Neural progenitor cell (in vitro differentiated cells): Measurements from ENCODE around the gene ABCC9. TPM values are rescaled to one million over a fixed set of nuclear protein-coding genes. Genes with fewer than 3 reads are reported as not detected.

Experiments used
- DNase-seq: peaks from one replicate; pipeline ENCODE4 v3.0.0-alpha.2; 2016; ENCODE audit warnings: low spot score
- H2AFZ ChIP-seq: fragments of 200-600 bp; sonication (generic); replicated peaks from 2 replicates; pipeline ENCODE4 v1.6.1; 2016; ENCODE audit warnings: antibody characterized with exemption
- H3F3A ChIP-seq: fragments of 200-600 bp; sonication (generic); 2 replicates; pipeline ENCODE4 v1.6.1; 2016; ENCODE audit warnings: antibody characterized with exemption, low read depth
- H3K27ac ChIP-seq: fragments of 200-600 bp; sonication (generic); 2 replicates; pipeline ENCODE4 v1.5.1; 2016; ENCODE audit warnings: mild to moderate bottlenecking
- H3K27me3 ChIP-seq: fragments of 200-600 bp; sonication (generic); 2 replicates; pipeline ENCODE4 v1.6.1; 2016; ENCODE audit warnings: mild to moderate bottlenecking, moderate library complexity
- H3K36me3 ChIP-seq: fragments of 200-600 bp; sonication (generic); 2 replicates; pipeline ENCODE4 v1.5.1; 2016
- H3K4me1 ChIP-seq: fragments of 200-600 bp; sonication (generic); 2 replicates; pipeline ENCODE4 v1.6.1; 2016; ENCODE audit warnings: mixed run types
- H3K4me2 ChIP-seq: fragments of 200-600 bp; sonication (generic); 2 replicates; pipeline ENCODE4 v1.6.1; 2016
- H3K4me3 ChIP-seq: fragments of 200-600 bp; sonication (generic); 2 replicates; pipeline ENCODE4 v1.5.1; 2016
- H3K79me2 ChIP-seq: fragments of 200-600 bp; sonication (generic); 2 replicates; pipeline ENCODE4 v1.6.1; 2016; ENCODE audit warnings: low read depth
- H3K9ac ChIP-seq: fragments of 200-600 bp; sonication (generic); 2 replicates; pipeline ENCODE4 v1.6.1; 2016
- H3K9me3 ChIP-seq: fragments of 200-600 bp; sonication (generic); 2 replicates; pipeline ENCODE4 v1.5.1; 2016; ENCODE audit warnings: low read depth
- H4K20me1 ChIP-seq: fragments of 200-600 bp; sonication (generic); 2 replicates; pipeline ENCODE4 v1.6.1; 2016; ENCODE audit warnings: low read depth
- H3K27ac Mint-ChIP-seq: 3 replicates; pipeline ENCODE4 v1.8.0; 2021; ENCODE audit warnings: mixed read lengths
- H3K27me3 Mint-ChIP-seq: 2 replicates; pipeline ENCODE4 v1.8.0; 2022; ENCODE audit warnings: low read depth, mild to moderate bottlenecking, inconsistent platforms, moderate library complexity, mixed read lengths; ENCODE audit not compliant: insufficient read depth
- H3K36me3 Mint-ChIP-seq: 3 replicates; pipeline ENCODE4 v1.8.0; 2021; ENCODE audit warnings: mixed read lengths
- H3K4me1 Mint-ChIP-seq: 3 replicates; pipeline ENCODE4 v1.8.0; 2021; ENCODE audit warnings: mixed read lengths
- H3K4me3 Mint-ChIP-seq: 3 replicates; pipeline ENCODE4 v1.8.0; 2021; ENCODE audit warnings: mild to moderate bottlenecking, moderate library complexity, mixed read lengths
- H3K9me3 Mint-ChIP-seq: 3 replicates; pipeline ENCODE4 v1.8.0; 2020; ENCODE audit warnings: mixed read lengths
- CTCF ChIP-seq: fragments of 200-600 bp; sonication (generic); IDR thresholded peaks from 2 replicates; pipeline ENCODE4 v1.5.1; 2017; ENCODE audit warnings: antibody characterized with exemption, mild to moderate bottlenecking
- EZH2 ChIP-seq: fragments of 200-600 bp; sonication (generic); IDR thresholded peaks from 2 replicates; pipeline ENCODE4 v1.6.1; 2017; ENCODE audit warnings: antibody characterized with exemption, mild to moderate bottlenecking, moderate library complexity
- EZH2phosphoT487 ChIP-seq: fragments of 200-600 bp; sonication (generic); IDR thresholded peaks from 2 replicates; pipeline ENCODE4 v1.6.1; 2017; ENCODE audit warnings: antibody characterized with exemption
- total RNA-seq: library from RNA; depleted of rRNA; stranded (reverse); fragments of >200 nt; gene quantifications from 2 replicates; pipeline ENCODE4 v1.2.3, GENCODE V29; 2015; ENCODE audit warnings: low replicate concordance

ABCC9 gene
- total RNA-seq, 1 donor from 2014 or later = not detected

GRCh38 chr12:21769307-21769706 lies 171.9 kb downstream of the ABCC9 start:
- H3K4me2 ChIP-seq = no peak overlapping the region
- peaks cover 6% of the 10 kb centered on the region for H3F3A ChIP-seq
- no peaks in the 10 kb centered on the region for H4K20me1 ChIP-seq
- Mint-ChIP-seq H3K27me3 (peaks cover 2% of the 10 kb centered on the region), H3K36me3 (peaks cover 11% of the 10 kb centered on the region), H3K4me3 (no peak overlapping the region), H3K4me1 (peaks cover 7% of the 10 kb centered on the region), H3K27ac (no peak overlapping the region), H3K9me3 (no peaks in the 10 kb centered on the region)
- H3K9ac ChIP-seq = no peak overlapping the region
- no peak for DNase-seq
- no peaks in the 10 kb centered on the region for H3K4me1 ChIP-seq
- H3K9me3 ChIP-seq = no peaks in the 10 kb centered on the region
- H3K27me3 ChIP-seq = peaks cover 33% of the 10 kb centered on the region
- no peak overlapping the region for H3K4me3 ChIP-seq
- no peak overlapping the region for H2AFZ ChIP-seq
- TF ChIP-seq EZH2 (no peak), EZH2phosphoT487 (no peak), CTCF (no peak)
- no peak overlapping the region for H3K27ac ChIP-seq
- no peaks in the 10 kb centered on the region for H3K79me2 ChIP-seq
- H3K36me3 ChIP-seq = no peaks in the 10 kb centered on the region

GRCh38 chr12:21766403-21766802 lies 174.8 kb downstream of the ABCC9 start:
- peaks cover 2% of the 10 kb centered on the region for H3K27me3 Mint-ChIP-seq
- Histone ChIP-seq H3K36me3 (no peaks in the 10 kb centered on the region), H3K9me3 (no peaks in the 10 kb centered on the region), H3K4me1 (peaks cover 4% of the 10 kb centered on the region), H3K9ac (no peak overlapping the region), H3K27me3 (peaks cover 4% of the 10 kb centered on the region), H3K79me2 (no peaks in the 10 kb centered on the region), H3K27ac (no peak overlapping the region), H3K4me2 (no peak overlapping the region), H4K20me1 (no peaks in the 10 kb centered on the region), H2AFZ (no peak overlapping the region), H3K4me3 (no peak overlapping the region), H3F3A (no peaks in the 10 kb centered on the region)
- H3K4me3 Mint-ChIP-seq = no peak overlapping the region
- peaks cover 11% of the 10 kb centered on the region for H3K36me3 Mint-ChIP-seq
- no peaks in the 10 kb centered on the region for H3K9me3 Mint-ChIP-seq
- H3K27ac Mint-ChIP-seq = no peak overlapping the region
- no peak for DNase-seq
- H3K4me1 Mint-ChIP-seq = no peaks in the 10 kb centered on the region
- TF ChIP-seq EZH2 (no peak), EZH2phosphoT487 (no peak), CTCF (no peak)

DNA sequence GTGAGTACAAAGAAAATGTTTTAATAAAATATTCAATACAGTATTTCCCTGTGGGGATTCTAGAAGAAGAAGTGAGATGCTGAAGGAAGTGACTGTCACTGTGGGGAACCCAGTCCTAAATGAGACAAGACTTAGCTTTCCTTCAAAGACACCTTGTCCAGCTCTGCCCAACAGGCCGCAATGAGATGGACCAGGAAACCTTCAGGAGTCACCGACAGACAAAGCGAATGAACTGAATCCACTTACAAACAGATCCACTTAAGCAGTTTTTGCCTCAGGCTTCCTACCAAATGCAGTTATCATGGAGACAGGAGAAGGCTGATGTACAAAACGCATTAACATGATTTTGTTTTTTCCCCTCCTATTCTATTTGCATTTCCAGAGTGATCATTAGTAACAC lies 176.3 kb downstream of the ABCC9 start:
- Mint-ChIP-seq H3K4me3 (no peak overlapping the region), H3K4me1 (no peaks in the 10 kb centered on the region), H3K9me3 (no peaks in the 10 kb centered on the region)

More for the DNA sequence above, 176.3 kb downstream of the ABCC9 start:
- Histone ChIP-seq H3K36me3 (no peaks in the 10 kb centered on the region), H3K4me2 (no peak overlapping the region), H4K20me1 (no peaks in the 10 kb centered on the region), H3K4me1 (peaks cover 4% of the 10 kb centered on the region), H3F3A (no peaks in the 10 kb centered on the region), H3K4me3 (no peak overlapping the region), H3K9ac (no peak overlapping the region), H3K27ac (no peak overlapping the region), H3K9me3 (no peaks in the 10 kb centered on the region), H3K79me2 (no peaks in the 10 kb centered on the region), H2AFZ (no peak overlapping the region), H3K27me3 (no peaks in the 10 kb centered on the region)
- H3K27me3 Mint-ChIP-seq = peaks cover 2% of the 10 kb centered on the region
- H3K27ac Mint-ChIP-seq = no peak overlapping the region
- DNase-seq = no peak
- peaks cover 11% of the 10 kb centered on the region for H3K36me3 Mint-ChIP-seq
- no peak for TF ChIP-seq CTCF
- no peak for TF ChIP-seq EZH2phosphoT487
- no peak for TF ChIP-seq EZH2
